Loucy (cell line): ENCODE measurements around the gene CRHR1.

Experiments
- EZH2phosphoT487 ChIP-seq: fragments of 200-600 bp; IDR thresholded peaks from 2 replicates; pipeline ENCODE4 v1.6.1; 2018; ENCODE audit warnings: antibody characterized with exemption, mild to moderate bottlenecking, moderate library complexity, borderline replicate concordance
- TF ChIP-seq, protein P1 (sequence below): fragments of 200-600 bp; sonication (generic); conservative IDR thresholded peaks from 2 replicates; pipeline ENCODE4 v1.5.1; 2014; ENCODE audit warnings: mild to moderate bottlenecking, antibody characterized with exemption, low read length

DNA sequence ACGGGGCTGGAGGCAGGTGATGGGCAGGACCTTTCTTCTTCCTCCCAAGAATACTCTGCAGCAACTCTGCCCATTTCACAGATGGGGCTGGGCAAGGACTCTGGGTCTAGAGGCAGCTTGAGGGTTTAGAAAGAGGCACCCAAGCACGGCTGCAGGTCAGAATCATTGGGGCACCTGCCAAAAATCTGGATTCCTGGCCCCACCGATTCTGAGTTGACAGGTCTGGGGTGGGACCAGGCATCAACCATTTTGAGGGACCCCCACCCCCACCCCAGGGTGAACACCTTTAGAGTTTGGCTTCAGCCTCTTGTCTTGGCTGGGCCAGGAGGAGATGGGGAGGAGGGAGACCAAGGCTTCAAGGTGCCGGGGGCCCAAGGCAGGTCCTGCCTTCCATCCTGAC is 65.9 kb downstream of the CRHR1 start:
- no peak for TF ChIP-seq EZH2phosphoT487
- TF ChIP-seq, protein P1, sequence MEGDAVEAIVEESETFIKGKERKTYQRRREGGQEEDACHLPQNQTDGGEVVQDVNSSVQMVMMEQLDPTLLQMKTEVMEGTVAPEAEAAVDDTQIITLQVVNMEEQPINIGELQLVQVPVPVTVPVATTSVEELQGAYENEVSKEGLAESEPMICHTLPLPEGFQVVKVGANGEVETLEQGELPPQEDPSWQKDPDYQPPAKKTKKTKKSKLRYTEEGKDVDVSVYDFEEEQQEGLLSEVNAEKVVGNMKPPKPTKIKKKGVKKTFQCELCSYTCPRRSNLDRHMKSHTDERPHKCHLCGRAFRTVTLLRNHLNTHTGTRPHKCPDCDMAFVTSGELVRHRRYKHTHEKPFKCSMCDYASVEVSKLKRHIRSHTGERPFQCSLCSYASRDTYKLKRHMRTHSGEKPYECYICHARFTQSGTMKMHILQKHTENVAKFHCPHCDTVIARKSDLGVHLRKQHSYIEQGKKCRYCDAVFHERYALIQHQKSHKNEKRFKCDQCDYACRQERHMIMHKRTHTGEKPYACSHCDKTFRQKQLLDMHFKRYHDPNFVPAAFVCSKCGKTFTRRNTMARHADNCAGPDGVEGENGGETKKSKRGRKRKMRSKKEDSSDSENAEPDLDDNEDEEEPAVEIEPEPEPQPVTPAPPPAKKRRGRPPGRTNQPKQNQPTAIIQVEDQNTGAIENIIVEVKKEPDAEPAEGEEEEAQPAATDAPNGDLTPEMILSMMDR: no peak
